Vagina (tissue), 2 donors: ENCODE measurements around the gene ADRB2. TPM values are rescaled to one million over a fixed set of nuclear protein-coding genes. Genes with fewer than 3 reads are reported as not detected.

Experiments
- DNase-seq, 2 donors: peaks; one replicate each; pipeline ENCODE4 v3.0.0-alpha.2; 2017; ENCODE audit errors: extremely low spot score in 2 of 2
- H3K27ac ChIP-seq: fragments of 200-600 bp; sonication (generic); one replicate; pipeline ENCODE4 v1.5.1; 2019
- H3K27me3 ChIP-seq: fragments of 200-600 bp; sonication (generic); one replicate; pipeline ENCODE4 v1.5.1; 2019
- H3K36me3 ChIP-seq, 2 donors: fragments of 200-600 bp; sonication (generic); one replicate each; pipeline ENCODE4 v1.5.1; 2017 to 2019
- H3K4me1 ChIP-seq: fragments of 200-600 bp; sonication (generic); one replicate; pipeline ENCODE4 v1.5.1; 2019
- H3K4me3 ChIP-seq, 2 donors: fragments of 200-600 bp; sonication (generic); 1 replicate in 1 of 2; 2 replicates in 1 of 2; pipeline ENCODE4 v1.5.1; 2016 to 2019
- H3K9me3 ChIP-seq: fragments of 200-600 bp; sonication (generic); one replicate; pipeline ENCODE4 v1.5.1; 2019
- CTCF ChIP-seq, 3 experiments: fragments of 450-650 bp in 2 of 3; fragments of 200-600 bp in 1 of 3; sonication (generic) in 1 of 3; IDR thresholded peaks; one replicate each; pipeline ENCODE4 v1.5.1; 2017 to 2019; ENCODE audit warnings: antibody characterized with exemption in 3 of 3, mild to moderate bottlenecking in 2 of 3, moderate library complexity in 2 of 3
- POLR2A ChIP-seq, 2 donors: fragments of 450-650 bp; IDR thresholded peaks; one replicate each; pipeline ENCODE4 v1.6.1; 2017; ENCODE audit warnings: antibody characterized with exemption in 2 of 2, mild to moderate bottlenecking in 2 of 2, moderate library complexity in 2 of 2
- POLR2AphosphoS5 ChIP-seq, 2 donors: sonication (generic); formaldehyde crosslinking; IDR thresholded peaks; one replicate each; pipeline ENCODE4 v1.9.0; 2017; ENCODE audit warnings: antibody characterized with exemption in 2 of 2, mild to moderate bottlenecking in 2 of 2, low read depth in 1 of 2; ENCODE audit not compliant: insufficient read depth in 1 of 2
- intact Hi-C: fragments of 100-400 bp; cut with DNase I; formaldehyde crosslinking; loops from one replicate; pipeline ENCODE4 v1.15.1; 2023
- total RNA-seq: library from RNA; depleted of rRNA; stranded (reverse); fragments of >200 nt; gene quantifications from one replicate; pipeline ENCODE4 v1.2.3, GENCODE V29; 2016

The ADRB2 gene
- total RNA-seq, 1 donor from 2014 or later, result 43.2 TPM

- H3K4me1 ChIP-seq, result no peaks in the 10 kb centered on the region
- no peak overlapping the region for H3K27ac ChIP-seq
- H3K36me3 ChIP-seq, result no peaks in the 10 kb centered on the region
- TF ChIP-seq CTCF (IDR thresholded peaks at IDR 0.05) (no peak), POLR2AphosphoS5 (IDR thresholded peaks at IDR 0.05; ENCODE audit: insufficient read depth in 1 of 2, low read depth in 1 of 2) (no peak)
- no peak overlapping the region for H3K4me3 ChIP-seq
- DNase-seq, result no peak
- H3K9me3 ChIP-seq, result no peaks in the 10 kb centered on the region
- intact Hi-C loops, result no loop called here
- H3K27me3 ChIP-seq, result no peaks in the 10 kb centered on the region
These were observed 31.5 kb upstream of the ADRB2 start for GRCh38 chr5:148794729-148795561.

GRCh38 chr5:148796936-148797335 lies 29.5 kb upstream of the ADRB2 start:
- Histone ChIP-seq H3K4me3 (no peak overlapping the region), H3K27ac (no peak overlapping the region), H3K4me1 (no peaks in the 10 kb centered on the region), H3K9me3 (no peaks in the 10 kb centered on the region), H3K36me3 (no peaks in the 10 kb centered on the region), H3K27me3 (no peaks in the 10 kb centered on the region)
- intact Hi-C loops, result no loop called here
- TF ChIP-seq CTCF (IDR thresholded peaks at IDR 0.05) (no peak), POLR2A (IDR thresholded peaks at IDR 0.05) (no peak), POLR2AphosphoS5 (IDR thresholded peaks at IDR 0.05; ENCODE audit: insufficient read depth in 1 of 2, low read depth in 1 of 2) (no peak)
- no peak for DNase-seq

GRCh38 chr5:148798786-148799185 lies 27.6 kb upstream of the ADRB2 start:
- Histone ChIP-seq H3K4me3 (no peak overlapping the region), H3K9me3 (no peaks in the 10 kb centered on the region), H3K27ac (no peak overlapping the region), H3K36me3 (no peaks in the 10 kb centered on the region), H3K27me3 (no peaks in the 10 kb centered on the region), H3K4me1 (no peaks in the 10 kb centered on the region)
- no peak for TF ChIP-seq POLR2AphosphoS5 (IDR thresholded peaks at IDR 0.05; ENCODE audit: insufficient read depth in 1 of 2, low read depth in 1 of 2)
- no peak for TF ChIP-seq CTCF (IDR thresholded peaks at IDR 0.05)
- TF ChIP-seq POLR2A (IDR thresholded peaks at IDR 0.05), result no peak
- DNase-seq, result no peak
- intact Hi-C loops, result no loop called here

DNA sequence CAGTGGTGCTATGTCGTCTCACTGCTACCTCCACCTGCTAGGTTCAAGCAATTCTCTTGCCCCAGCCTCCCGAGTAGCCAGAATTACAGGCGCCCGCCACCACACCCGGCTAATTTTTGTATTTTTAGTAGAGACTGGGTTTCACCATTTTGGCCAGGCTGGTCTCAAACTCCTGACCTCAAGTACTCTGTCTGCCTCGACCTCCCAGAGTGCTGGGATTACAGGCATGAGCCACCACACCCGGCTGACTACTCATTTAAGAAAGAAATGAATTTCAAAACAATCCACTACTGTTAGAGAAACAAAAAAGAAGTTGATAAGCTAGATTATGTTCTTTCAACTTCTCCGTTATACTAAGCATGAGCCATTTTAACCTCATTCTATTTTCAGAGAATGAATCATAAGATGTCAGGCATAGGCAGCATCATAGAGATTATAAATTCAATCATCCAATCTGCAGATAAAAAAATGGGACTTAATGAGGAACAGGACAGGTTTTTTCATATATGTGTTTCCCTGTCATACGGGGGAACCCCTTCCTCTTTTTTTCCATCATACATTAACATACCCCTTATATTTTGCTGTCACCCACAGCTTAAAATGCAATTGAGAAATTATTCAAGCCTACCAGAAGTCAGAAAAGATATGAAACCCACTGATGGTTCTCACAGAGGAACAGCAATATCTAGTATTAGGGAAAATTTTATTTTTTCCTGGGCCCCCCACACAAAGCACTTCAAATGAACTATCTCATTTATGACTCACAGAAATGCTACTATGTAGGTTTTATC lies 26.5 kb upstream of the ADRB2 start:
- H3K4me1 ChIP-seq, result no peaks in the 10 kb centered on the region
- DNase-seq, result no peak
- no peaks in the 10 kb centered on the region for H3K36me3 ChIP-seq
- intact Hi-C loops, result no loop called here
- H3K4me3 ChIP-seq, result no peak overlapping the region
- H3K9me3 ChIP-seq, result no peaks in the 10 kb centered on the region
- no peak for TF ChIP-seq CTCF (IDR thresholded peaks at IDR 0.05)
- TF ChIP-seq POLR2A (IDR thresholded peaks at IDR 0.05), result no peak
- TF ChIP-seq POLR2AphosphoS5 (IDR thresholded peaks at IDR 0.05; ENCODE audit: insufficient read depth in 1 of 2, low read depth in 1 of 2), result no peak
- no peak overlapping the region for H3K27ac ChIP-seq
- no peaks in the 10 kb centered on the region for H3K27me3 ChIP-seq
